ENCODE results near the gene HIPK2. TPM values are rescaled to one million over a fixed set of nuclear protein-coding genes. Genes with fewer than 3 reads are reported as not detected.
"Not testable (repeated sequence)": the region's sequence is repeated elsewhere in the genome, so short reads cannot be mapped to it uniquely, and the experiment has no call there.

HIPK2 gene
- total RNA-seq, 1 donor from 2014 or later = 6.0 TPM

DNA sequence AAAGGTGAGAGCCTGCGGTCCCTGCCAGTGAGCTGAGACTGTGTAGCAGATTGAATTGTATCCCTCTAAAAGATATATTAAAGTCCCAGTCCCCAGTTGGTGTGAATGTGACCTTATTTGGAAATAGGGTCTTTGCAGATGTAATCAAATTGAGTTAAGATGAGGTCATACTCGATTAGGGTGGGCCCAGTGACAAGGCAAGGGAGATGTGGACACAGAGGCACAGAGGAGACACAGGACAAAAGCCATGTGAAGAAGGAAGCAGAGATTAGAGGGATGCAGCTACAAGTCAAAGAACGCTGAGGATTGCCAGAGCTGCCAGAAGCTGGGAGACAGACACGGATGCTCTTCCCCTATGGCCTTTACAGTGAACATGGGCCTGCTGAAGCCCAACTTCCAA, 150.0 kb downstream of the HIPK2 start:
- DNase-seq (ENCODE audit: low spot score) = no peak

DNA sequence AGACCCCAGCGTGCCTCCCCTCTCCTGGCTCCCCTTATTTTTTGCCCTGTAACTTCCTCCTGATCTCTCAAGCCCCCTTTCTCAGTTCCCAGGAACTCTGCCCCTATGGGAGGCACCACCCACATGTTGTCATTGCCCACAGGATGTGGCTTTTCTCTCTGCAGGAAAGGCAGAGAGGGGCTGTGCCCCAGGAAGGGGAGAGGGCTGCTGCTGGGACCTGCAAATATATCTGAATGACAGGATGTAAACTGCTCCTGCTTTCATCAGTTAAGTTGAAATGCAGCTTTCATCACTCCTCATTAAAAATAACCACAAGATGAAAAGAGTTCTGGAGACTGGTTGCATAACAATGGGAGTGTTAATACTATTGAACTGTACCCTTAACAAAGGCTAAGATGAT, 151.0 kb downstream of the HIPK2 start:
- no peak for DNase-seq (ENCODE audit: low spot score)

DNA sequence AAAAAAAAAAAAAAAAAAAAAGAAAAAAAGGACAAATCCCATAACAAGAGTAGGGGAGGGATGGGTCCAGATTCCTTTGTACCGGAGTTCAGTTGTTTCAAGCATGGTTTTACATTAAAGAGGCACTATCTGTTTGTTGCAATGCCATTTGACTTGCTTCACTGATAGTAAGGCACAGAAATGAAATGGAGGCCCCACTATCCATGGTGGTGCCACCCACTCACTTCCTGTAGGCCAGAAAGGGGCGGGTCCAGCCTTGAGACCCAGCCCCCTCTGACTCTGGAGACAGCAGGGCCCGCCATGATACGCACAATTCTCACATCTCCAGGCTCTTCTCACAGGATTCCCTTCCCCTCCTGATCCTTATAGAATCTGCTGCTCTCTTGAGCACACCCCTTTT, 154.3 kb downstream of the HIPK2 start:
- no peak for DNase-seq (ENCODE audit: low spot score)

DNA sequence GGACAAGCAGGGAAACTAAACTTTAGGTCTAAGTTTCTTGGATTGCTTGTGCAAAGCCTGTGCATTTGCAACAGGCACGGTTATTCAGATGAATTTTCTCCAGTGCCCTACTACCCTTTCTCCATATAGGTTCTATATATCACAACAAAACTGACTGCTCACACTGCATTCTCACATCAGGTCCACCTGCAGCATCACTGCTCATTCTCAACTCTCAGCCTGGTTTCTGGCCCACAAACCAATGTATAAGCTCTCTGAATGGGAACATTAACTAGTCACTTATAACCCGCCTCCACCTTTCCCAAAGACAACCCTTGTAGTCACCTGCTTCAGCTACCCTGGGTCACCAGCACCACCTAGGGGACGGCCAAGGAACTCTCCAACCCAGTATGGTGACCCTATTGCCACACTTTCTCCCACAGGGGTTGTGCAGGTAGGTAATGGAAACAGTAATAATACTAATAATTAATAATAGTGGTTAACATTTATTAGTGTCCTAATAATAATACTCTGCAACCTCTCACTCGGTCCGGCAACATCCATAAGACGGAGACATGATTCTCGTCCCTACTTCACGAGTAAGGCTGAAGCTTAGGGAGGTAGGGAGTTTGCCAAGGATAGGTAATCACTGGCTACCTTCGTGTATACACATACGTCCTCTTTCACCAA, 157.0 kb downstream of the HIPK2 start:
- no peak for DNase-seq (ENCODE audit: low spot score)

DNA sequence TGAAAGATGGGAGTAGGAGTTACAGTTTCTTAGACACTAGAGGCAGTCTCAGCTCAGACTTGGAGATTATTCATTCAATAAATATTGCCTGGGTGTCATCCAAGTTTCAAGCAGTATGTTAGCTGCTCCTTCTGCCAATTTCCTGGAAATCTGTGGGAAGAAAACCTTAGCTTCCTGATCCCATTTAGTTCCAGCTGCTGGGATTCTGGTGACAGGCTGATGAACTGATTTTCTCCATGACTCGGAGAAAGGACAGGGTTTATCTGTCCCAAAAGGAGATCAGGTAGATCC, 158.5 kb downstream of the HIPK2 start:
- DNase-seq (ENCODE audit: low spot score) = peak; percentile 26

DNA sequence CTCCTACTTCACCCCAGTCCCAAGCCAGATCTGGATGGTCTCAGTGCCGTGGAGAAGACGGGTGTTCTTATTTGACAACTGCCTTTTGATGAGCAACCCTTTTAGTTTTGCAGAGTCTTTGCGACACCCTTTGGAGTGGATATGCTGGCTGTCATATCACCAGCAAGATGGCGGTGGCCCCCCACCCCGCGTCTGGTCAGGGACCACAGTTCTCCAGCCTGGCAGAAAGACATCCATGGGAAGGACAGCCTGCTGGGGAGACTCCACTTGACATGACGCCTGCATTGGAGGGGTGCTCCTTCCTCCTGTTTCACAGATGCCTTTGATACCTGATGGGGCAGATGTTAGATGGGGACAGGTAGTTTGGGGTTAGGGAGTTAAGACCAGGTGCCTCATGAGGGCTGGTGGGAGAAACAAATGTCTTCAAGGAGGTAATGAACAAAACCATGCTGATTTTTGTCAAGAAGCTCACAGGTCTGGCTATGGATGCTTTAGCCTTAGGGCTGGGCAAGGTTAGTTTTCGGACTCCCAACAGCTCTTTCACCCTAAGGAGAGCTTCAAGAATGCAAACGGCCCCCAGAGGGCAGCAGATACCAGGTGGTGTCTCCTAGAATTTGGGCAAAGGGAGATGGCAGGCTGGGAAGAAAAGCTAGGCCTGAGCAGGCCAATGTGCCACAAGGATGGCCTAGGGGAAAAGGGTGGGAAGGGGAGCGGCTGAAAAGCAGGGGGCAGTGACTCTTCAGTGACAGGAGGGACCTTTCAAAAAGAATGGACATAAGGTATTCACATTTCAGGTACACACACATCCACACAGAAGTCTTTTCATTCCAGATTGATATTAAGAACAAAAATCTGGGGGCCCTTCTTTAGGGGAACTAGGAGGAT, 159.1 kb downstream of the HIPK2 start:
- DNase-seq (ENCODE audit: low spot score) = peak; percentile 27

DNA sequence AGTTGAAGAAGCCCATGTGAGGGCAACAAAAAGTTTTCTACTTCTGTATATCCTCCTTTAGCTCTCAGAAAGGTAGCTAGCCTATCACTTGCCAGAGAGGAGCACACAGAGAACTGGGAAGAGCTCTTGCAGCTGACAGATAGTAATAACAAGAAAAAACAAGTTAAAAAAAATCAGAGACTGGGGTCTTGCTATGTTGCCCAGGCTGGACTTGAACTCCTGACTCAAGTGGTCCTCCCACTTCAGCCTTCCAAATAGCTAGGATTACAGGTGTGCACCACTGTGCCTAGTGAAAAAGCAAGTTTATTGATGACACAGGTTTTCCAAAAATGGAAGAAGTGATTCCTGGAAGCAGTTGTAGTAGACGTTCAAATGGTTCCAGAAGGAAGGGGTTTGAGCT, 160.7 kb downstream of the HIPK2 start:
- no peak for DNase-seq (ENCODE audit: low spot score)

DNA sequence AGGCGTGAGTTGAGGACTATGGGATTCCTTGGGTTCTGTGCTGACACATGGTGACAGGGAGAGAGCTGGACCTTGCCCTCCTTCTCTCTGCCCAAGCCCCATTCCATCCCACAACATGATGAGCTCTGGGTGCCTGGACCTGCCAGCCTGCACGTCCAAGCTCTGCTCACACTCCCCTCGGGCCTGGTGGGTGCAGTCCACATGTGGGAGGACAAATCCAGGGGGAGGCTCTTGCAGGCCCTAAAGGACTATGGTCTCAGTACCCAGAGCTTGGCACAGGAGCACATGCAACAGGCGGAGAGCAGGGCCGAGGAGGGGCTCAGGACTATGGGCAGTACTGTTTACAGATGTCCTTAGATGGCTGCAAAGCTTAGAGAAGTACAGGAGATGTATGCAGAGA, 162.9 kb downstream of the HIPK2 start:
- DNase-seq (ENCODE audit: low spot score) = no peak

DNA sequence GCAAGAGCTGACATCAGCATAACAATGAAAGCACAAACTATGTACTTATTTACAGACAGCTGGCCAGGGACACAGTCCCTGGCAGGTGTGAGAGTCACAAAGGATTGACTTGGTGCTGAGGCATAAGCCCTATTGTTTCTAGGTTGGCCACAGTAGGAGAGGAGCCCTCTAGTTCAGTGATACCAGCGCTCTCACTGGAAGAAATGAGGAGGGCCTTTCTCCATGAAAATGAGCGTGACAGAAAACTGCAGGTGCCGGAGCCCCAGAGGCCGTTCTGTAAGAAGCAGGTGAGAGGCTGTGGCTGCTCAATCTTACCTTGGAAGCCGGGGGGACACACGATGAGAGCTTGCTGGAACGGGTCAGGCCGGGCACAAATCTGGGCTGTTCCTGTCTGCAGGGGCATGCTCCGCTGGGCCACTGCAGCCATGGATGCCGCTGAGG, 163.8 kb downstream of the HIPK2 start:
- DNase-seq (ENCODE audit: low spot score) = no peak

DNA sequence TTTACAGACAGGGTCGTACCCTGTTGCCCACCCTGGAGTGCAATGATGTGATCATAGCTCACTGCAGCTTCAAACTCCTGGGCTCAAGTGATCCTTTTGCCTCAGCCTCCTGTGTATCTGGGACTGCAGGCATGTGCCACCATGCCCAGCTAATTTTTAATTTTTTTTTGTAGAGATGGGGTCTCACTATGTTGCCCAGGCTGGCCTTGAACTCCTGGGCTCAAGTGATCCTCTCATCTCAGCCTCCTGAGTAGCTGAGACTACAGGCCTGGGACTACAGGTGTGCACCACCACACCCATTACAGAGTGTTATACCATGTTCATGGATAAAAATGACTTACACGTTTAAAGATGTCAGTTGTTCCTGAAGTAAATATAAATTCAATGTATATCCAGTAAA, 166.2 kb downstream of the HIPK2 start:
- not testable (repeated sequence) for DNase-seq (ENCODE audit: low spot score)

DNA sequence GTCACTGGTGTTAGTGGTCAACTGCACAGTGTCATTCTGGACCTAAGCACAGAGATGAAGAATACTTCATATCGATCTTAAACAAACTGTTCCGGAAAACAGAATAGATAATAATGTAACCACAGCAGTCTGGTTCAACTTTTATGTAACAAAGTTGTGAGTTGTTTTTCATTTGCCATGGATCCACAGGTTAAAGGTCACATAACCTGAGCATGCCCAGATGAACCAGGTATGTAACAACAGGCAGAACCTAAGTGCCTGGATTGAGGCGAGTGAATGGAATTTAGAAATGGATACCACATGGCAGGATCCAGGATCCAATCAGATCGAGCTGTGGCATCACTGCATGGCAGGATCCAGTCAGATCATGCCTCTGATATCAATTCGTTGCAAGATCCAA, 167.2 kb downstream of the HIPK2 start:
- no peak for DNase-seq (ENCODE audit: low spot score)

DNA sequence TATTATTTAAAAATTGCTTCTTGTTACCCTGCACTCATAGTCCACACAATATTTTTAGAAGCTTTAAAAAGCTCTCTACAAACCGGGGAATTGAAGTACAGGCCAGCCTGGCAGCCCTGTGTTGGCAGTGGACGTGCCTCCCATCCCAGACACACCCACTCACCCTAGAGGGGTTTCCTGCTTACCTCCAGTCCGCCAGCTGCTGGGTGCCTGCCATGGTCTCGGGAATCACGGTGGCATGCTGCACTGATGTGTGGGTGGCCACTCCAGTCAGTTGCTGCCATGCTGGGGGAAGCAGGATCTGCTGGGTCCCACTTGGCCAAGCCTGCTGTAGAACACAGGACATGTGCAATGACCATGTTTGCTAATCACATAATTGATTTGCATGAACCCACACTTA, 173.9 kb downstream of the HIPK2 start:
- DNase-seq (ENCODE audit: low spot score) = no peak

DNA sequence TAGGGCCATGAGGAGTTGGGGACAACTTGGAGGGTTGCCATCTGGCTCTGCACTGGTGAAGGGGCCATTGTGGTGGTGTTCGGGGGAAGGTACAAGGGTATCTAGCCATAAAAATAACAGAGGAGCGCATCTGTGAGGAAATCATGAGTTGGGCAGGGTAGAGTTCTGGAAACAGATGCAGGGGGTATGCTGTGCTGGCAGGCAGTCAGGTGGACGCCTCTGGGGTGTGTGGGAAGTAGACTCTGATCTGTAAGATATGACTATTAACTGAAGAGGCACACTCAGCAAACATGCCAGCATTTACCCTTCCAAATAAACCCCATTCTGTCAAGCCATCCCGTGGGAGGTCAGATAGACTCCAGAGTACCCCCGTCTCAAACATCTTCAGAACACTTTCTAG, 174.5 kb downstream of the HIPK2 start:
- DNase-seq (ENCODE audit: low spot score) = no peak

DNA sequence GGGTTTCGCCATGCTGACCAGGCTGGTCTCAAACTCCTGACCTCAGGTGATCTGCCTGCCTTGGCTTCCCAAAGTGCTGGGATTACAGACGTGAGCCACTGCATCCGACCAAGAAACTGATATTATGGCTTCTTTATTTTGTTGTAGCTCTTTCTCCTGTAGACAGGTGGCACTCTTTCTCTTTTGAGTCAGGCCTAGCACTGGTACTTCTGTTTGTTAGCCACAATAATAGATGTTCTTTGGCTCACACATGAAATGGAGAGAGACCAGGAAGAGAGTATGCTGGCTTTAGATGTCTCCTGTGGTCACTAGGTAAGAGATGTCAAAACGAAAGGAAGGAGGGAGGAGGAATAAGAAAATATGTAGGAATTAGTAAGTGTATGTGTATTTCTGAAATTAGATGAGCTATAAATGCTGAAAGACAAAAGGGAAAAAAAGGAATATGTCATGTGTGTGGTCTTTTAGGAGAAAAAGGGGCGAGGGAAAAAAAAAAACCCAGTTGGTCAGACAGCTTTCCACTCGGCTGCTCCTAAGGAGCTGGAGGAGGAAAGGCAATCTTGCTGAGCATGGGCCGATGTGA, 175.6 kb downstream of the HIPK2 start:
- DNase-seq (ENCODE audit: low spot score) = peak; percentile 12

DNA sequence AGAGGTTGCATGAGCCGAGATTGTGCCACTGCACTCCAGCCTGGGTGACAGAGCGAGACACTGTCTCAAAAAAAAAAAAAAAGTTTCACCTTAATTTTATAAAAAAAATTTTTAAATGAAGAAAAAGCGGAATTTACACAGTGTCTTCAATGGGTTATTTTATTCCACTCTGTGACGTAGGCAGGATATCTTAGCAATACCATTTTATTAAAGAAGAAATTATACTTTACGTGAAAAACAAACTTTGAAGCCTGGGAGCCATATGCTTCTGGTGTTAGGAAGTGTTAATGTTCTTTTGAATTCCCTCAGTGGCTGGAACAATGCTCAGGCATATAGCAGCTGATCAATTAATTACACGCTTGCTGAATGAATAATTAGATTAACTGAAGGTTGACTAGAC, 176.6 kb downstream of the HIPK2 start:
- no peak for DNase-seq (ENCODE audit: low spot score)

DNA sequence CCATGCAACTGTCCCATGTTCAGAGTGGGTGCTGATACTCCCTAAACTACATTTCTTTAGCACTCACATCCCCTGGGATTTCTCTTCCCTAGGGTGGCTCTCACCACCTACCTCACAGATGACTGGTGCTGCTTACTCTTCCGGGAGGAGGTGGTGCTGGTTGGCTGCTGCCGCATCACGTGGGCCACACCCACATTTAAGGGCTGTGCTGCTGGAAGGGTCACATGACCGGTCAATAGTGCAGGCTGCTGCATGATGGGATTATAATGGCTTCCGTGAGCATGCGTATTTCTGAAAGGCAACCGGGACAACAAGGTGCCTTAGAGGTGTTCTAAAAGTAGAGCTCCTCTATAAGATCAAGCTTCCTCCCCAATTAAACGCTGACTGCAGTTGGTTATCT, 177.5 kb downstream of the HIPK2 start:
- DNase-seq (ENCODE audit: low spot score) = no peak

DNA sequence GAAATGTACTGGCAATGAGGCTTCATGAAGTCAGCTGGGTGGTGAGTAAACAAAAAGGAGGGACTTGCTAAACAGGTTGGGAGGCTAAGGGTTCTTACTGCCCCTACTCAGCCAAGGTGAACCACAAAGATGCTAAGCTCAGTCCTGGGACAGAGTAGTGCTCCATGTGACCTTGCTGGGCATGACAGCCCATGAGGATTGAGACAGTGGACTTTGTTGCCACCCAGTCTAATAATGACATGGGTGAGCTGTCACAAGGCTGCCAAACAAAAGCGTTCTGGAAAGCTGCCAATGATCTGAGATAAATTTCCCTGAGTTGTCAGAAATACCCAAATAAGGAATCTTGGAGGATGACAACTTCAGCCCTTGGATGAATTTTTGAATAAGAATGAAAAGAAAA, 179.2 kb downstream of the HIPK2 start:
- DNase-seq (ENCODE audit: low spot score) = no peak

DNA sequence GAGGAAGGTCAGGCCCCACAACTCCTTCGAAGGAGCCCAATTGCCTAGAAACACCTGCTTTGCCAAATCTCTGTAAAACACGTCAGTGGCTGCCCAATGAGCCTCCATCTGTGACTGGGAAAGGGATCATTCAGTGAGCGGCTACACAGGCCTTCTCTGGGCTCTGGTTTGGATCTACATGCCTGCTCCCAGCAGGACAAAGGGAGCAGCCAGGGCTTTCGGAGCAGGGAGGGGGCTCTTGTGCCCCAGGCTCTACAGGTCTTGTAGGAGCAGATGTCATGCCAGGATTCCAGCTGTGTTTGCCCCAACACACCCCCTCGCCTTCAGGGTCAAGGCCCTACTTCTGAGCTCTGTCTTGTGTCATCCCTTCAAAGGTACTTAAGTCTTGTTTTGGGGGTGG, 180.8 kb downstream of the HIPK2 start:
- DNase-seq (ENCODE audit: low spot score) = no peak

DNA sequence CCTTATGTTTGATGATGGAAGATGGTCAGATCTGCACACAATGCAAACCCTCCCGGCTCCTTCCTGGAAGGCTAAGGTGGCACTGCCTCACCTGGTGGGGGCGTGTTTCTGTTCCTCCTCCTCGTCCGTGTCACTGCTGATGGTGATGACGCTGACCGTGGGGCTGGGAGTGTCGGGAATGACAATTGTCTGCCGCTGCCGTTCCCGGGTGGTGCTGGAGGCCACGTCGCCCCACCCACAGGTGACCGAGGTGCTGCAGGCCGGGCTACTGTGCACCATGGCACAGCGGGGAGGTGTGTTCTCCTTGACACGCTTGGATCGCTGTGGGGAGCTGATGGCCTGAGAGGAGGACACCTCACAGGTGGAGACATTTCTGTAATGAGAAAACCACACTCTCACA, 181.2 kb downstream of the HIPK2 start:
- no peak for DNase-seq (ENCODE audit: low spot score)

DNA sequence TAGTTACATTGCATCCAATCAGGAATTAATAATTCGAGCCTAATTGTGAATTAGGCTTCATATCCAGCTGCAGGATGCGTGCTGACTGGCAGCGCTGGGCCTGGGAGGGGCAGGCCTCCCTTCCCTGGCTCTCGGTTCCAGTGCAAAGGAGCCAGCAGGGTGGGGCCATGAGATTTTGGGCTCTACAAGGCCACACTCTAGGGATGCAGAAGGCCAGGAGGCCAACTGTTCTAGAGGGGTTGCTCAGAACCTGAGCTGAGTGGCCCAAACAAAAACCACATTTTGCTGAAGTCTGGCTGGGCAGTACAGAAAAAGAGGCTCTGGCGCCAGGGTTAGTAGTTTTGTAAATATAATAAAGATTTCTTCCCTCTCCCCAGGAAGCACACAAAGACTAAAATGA, 182.0 kb downstream of the HIPK2 start:
- DNase-seq (ENCODE audit: low spot score) = no peak

DNA sequence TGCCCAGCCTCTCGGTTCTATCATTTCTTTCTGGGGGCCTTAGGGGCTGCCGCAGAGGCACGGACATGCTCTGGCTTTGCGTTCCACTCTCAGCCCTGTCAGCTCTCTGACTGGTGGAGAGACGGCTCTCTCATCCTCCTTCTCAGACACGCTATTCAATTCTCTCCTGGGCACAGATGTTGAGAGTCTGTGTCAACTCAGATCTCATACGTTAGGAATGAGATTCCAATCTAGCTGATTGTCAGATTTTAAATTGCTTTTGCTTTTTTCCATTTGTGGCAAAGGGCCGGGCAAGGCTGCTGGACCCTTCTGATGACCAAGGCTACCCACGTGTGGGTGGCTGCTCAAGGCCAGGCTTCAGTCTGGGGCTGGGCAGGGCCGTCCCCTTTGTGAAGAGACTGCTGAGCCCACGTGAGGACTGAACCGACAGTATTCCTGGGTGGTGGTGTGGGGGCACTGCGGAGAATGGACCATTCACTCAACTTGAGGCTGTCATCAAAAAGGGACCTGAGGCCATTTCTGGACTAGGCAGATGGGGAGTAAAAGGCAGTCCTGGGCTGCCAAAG, 182.8 kb downstream of the HIPK2 start:
- DNase-seq (ENCODE audit: low spot score) = no peak

DNA sequence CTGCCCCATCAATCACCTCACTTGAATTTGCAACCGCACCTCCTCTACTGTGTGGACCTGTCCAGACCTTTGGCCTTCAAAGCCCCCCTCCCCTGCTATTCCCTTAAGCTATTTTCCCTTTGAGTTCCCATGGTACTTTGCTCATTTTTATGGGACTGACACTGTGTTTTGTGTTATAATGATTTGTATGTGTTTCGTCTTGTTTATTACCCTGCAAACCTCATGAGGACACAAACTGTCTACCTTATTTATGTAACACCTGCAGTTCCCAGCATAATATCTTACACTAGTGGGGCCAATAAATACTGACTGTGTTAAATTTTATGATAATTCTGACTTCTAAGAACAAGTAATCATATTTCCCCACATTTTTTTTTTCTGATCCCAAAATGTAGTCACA, 183.7 kb downstream of the HIPK2 start:
- DNase-seq (ENCODE audit: low spot score) = no peak

Measured in umbilical cord (tissue), 2 donors.